Fibroblast of upper back skin (primary cell): Measurements from ENCODE around the gene PLCH2.

ENCODE experiments used
- DNase-seq: peaks from one replicate; pipeline ENCODE4 v3.0.0-alpha.2; 2013

PLCH2 gene

GRCh38 chr1:2502210-2502609 lies 26.1 kb downstream of the PLCH2 start:
- DNase-seq: no peak

GRCh38 chr1:2502661-2503553 lies 26.8 kb downstream of the PLCH2 start:
- no peak for DNase-seq

GRCh38 chr1:2503554-2504224 lies 27.6 kb downstream of the PLCH2 start:
- DNase-seq: no peak

GRCh38 chr1:2504225-2504948 lies 28.3 kb downstream of the PLCH2 start:
- DNase-seq: no peak

- DNase-seq: no peak
Observed at GRCh38 chr1:2504949-2505272, 28.8 kb downstream of the PLCH2 start.

- DNase-seq: no peak
Observed at GRCh38 chr1:2505461-2505994, 29.4 kb downstream of the PLCH2 start.

- no peak for DNase-seq
Observed at GRCh38 chr1:2506007-2506860, 30.1 kb downstream of the PLCH2 start.

- DNase-seq: no peak
Observed at GRCh38 chr1:2506901-2507565, 30.9 kb downstream of the PLCH2 start.

GRCh38 chr1:2507744-2508155 lies 31.7 kb downstream of the PLCH2 start:
- no peak for DNase-seq

GRCh38 chr1:2508180-2508579 lies 32.1 kb downstream of the PLCH2 start:
- no peak for DNase-seq

GRCh38 chr1:2508751-2509150 lies 32.7 kb downstream of the PLCH2 start:
- DNase-seq: no peak

- DNase-seq: no peak
Observed at GRCh38 chr1:2509589-2509988, 33.5 kb downstream of the PLCH2 start.

GRCh38 chr1:2510366-2511155 lies 34.5 kb downstream of the PLCH2 start:
- DNase-seq: no peak

GRCh38 chr1:2512862-2513421 lies 36.9 kb downstream of the PLCH2 start:
- no peak for DNase-seq

GRCh38 chr1:2513939-2514652 lies 38.0 kb downstream of the PLCH2 start:
- DNase-seq: no peak

- DNase-seq: no peak
Observed at GRCh38 chr1:2514863-2515762, 39.0 kb downstream of the PLCH2 start.

- DNase-seq: no peak
Observed at GRCh38 chr1:2515763-2516080, 39.6 kb downstream of the PLCH2 start.

- no peak for DNase-seq
Observed at GRCh38 chr1:2516124-2516523, 40.0 kb downstream of the PLCH2 start.

- DNase-seq: no peak
Observed at GRCh38 chr1:2516946-2517345, 40.9 kb downstream of the PLCH2 start.
